Measurements from ENCODE around the gene C3orf33. TPM values are rescaled to one million over a fixed set of nuclear protein-coding genes. Genes with fewer than 3 reads are reported as not detected.
A peak's percentile ranks its signal among the peaks of the same experiment; 100 is the strongest.

Gene C3orf33
- total and polyA plus RNA-seq, 2 of the 13 experiments (the other 11 are each of a cell fraction or from before 2014, with no cell fraction given): 9.2 to 12.6 TPM

DNA sequence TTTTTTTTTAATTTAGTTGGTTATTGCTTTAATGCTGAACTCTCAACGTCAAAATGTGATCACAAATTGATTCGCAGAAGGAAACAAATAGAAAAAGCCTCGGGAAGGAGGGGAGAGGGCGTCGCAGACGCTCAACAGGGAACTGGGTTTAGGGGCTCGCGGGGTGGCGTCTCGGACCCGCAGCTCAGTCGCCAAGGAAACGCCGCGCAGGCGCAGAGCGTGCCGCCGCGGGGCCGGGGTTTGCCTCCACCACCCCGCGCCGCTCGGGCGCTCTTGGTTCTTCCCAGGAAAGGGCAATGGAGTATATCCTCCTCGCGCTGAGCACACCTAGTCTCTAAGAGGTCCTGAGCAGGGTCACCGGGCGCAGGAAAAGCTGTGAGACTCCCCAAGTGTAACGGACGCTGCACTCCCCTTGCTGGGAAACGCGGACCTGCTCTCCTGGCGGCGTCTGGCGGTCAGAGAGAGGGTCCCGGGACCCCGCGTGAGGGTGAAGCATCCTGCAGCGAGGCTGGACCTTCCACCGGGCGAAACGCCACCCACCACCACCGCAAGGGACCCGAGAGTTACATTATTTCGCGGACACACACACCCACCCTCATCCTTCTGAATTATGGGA is 62.0 kb downstream of the C3orf33 start (continued):
- TF ChIP-seq, protein P1, sequence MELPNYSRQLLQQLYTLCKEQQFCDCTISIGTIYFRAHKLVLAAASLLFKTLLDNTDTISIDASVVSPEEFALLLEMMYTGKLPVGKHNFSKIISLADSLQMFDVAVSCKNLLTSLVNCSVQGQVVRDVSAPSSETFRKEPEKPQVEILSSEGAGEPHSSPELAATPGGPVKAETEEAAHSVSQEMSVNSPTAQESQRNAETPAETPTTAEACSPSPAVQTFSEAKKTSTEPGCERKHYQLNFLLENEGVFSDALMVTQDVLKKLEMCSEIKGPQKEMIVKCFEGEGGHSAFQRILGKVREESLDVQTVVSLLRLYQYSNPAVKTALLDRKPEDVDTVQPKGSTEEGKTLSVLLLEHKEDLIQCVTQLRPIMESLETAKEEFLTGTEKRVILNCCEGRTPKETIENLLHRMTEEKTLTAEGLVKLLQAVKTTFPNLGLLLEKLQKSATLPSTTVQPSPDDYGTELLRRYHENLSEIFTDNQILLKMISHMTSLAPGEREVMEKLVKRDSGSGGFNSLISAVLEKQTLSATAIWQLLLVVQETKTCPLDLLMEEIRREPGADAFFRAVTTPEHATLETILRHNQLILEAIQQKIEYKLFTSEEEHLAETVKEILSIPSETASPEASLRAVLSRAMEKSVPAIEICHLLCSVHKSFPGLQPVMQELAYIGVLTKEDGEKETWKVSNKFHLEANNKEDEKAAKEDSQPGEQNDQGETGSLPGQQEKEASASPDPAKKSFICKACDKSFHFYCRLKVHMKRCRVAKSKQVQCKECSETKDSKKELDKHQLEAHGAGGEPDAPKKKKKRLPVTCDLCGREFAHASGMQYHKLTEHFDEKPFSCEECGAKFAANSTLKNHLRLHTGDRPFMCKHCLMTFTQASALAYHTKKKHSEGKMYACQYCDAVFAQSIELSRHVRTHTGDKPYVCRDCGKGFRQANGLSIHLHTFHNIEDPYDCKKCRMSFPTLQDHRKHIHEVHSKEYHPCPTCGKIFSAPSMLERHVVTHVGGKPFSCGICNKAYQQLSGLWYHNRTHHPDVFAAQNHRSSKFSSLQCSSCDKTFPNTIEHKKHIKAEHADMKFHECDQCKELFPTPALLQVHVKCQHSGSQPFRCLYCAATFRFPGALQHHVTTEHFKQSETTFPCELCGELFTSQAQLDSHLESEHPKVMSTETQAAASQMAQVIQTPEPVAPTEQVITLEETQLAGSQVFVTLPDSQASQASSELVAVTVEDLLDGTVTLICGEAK (IDR thresholded peaks at IDR 0.05): no peak
- TF ChIP-seq, protein P1 (CRISPR knock-in tag; IDR thresholded peaks at IDR 0.05): no peak
- TF ChIP-seq ZNF713 (CRISPR knock-in tag; IDR thresholded peaks at IDR 0.05) (no peak), HNF4G (IDR thresholded peaks at IDR 0.05; ENCODE audit: borderline replicate concordance, low read depth, low read length) (no peak), HNF4G (CRISPR knock-in tag; IDR thresholded peaks at IDR 0.05; ENCODE audit: borderline replicate concordance, low read depth) (0 out of 2 replicates have a peak, but pooled peaks have one; percentile 8), NFRKB (IDR thresholded peaks at IDR 0.05) (no peak), REL (CRISPR knock-in tag; conservative IDR thresholded peaks at IDR 0.05) (no peak), GATAD2A (CRISPR knock-in tag; IDR thresholded peaks at IDR 0.05) (no peak), SMAD3 (CRISPR knock-in tag; IDR thresholded peaks at IDR 0.05) (no peak), ZZZ3 (CRISPR knock-in tag; IDR thresholded peaks at IDR 0.05; ENCODE audit: borderline replicate concordance) (no peak), KMT2A (CRISPR knock-in tag; IDR thresholded peaks at IDR 0.05) (peak; percentile 58), SRY (CRISPR knock-in tag; IDR thresholded peaks at IDR 0.05) (0 out of 2 replicates have a peak, but pooled peaks have one; percentile 55), SP2 (CRISPR knock-in tag; IDR thresholded peaks at IDR 0.05) (no peak), ZNF878 (CRISPR knock-in tag; IDR thresholded peaks at IDR 0.05) (no peak), ZNF484 (CRISPR knock-in tag; IDR thresholded peaks at IDR 0.05; ENCODE audit: borderline replicate concordance, low read depth) (no peak), CCAR2 (optimal IDR thresholded peaks at IDR 0.05; ENCODE audit: low read depth, low read length) (no peak), FOXP4 (CRISPR knock-in tag; IDR thresholded peaks at IDR 0.05) (no peak), KDM2A (CRISPR knock-in tag; IDR thresholded peaks at IDR 0.05; ENCODE audit: borderline replicate concordance, low read depth) (peak; percentile 48; the same call in 1 of the 2 replicates), MIXL1 (CRISPR knock-in tag; IDR thresholded peaks at IDR 0.05) (no peak)
- TF ChIP-seq, protein P2, sequence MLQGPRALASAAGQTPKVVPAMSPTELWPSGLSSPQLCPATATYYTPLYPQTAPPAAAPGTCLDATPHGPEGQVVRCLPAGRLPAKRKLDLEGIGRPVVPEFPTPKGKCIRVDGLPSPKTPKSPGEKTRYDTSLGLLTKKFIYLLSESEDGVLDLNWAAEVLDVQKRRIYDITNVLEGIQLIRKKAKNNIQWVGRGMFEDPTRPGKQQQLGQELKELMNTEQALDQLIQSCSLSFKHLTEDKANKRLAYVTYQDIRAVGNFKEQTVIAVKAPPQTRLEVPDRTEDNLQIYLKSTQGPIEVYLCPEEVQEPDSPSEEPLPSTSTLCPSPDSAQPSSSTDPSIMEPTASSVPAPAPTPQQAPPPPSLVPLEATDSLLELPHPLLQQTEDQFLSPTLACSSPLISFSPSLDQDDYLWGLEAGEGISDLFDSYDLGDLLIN (CRISPR knock-in tag; IDR thresholded peaks at IDR 0.05; ENCODE audit: borderline replicate concordance): no peak

Measured in HepG2 (cell line).